Mesenchymal stem cell (in vitro differentiated cells and primary cell): ENCODE measurements around the gene DENND4A.

Experiments
- DNase-seq: peaks from one replicate; pipeline ENCODE4 v3.0.0-alpha.2; 2013
- H2AFZ ChIP-seq: one replicate; pipeline ENCODE4 v1.6.1; 2013; ENCODE audit warnings: low read depth, mild to moderate bottlenecking, control low read depth, inconsistent platforms, low read length, moderate library complexity
- H2AK5ac ChIP-seq: 2 replicates; pipeline ENCODE4 v1.6.1; 2013; ENCODE audit warnings: low read length, moderate library complexity, mild to moderate bottlenecking, inconsistent platforms; ENCODE audit not compliant: severe bottlenecking
- H2BK120ac ChIP-seq: one replicate; pipeline ENCODE4 v1.6.1; 2013; ENCODE audit warnings: low read depth, mild to moderate bottlenecking, inconsistent platforms, low read length, moderate library complexity
- H2BK12ac ChIP-seq, 2 experiments: one replicate each; pipeline ENCODE4 v1.6.1; 2013; ENCODE audit warnings: inconsistent platforms in 2 of 2, low read length in 2 of 2, mild to moderate bottlenecking in 2 of 2, moderate library complexity in 2 of 2, control low read depth in 1 of 2
- H2BK15ac ChIP-seq: one replicate; pipeline ENCODE4 v1.6.1; 2013; ENCODE audit warnings: mild to moderate bottlenecking, low read depth, inconsistent platforms; ENCODE audit not compliant: poor library complexity, severe bottlenecking
- H2BK5ac ChIP-seq: 2 replicates; pipeline ENCODE4 v1.6.1; 2013; ENCODE audit warnings: low read depth, mild to moderate bottlenecking, low read length, control low read depth, inconsistent platforms; ENCODE audit not compliant: poor library complexity, severe bottlenecking
- H3K14ac ChIP-seq, 2 experiments: one replicate each; pipeline ENCODE4 v1.6.1; 2013; ENCODE audit warnings: inconsistent platforms in 2 of 2, low read length in 2 of 2, control low read depth in 1 of 2, mild to moderate bottlenecking in 1 of 2, moderate library complexity in 1 of 2
- H3K18ac ChIP-seq, 2 experiments: one replicate each; pipeline ENCODE4 v1.6.1; 2013; ENCODE audit warnings: inconsistent platforms in 2 of 2, low read length in 2 of 2, control low read depth in 1 of 2, low read depth in 1 of 2, mild to moderate bottlenecking in 1 of 2
- H3K23ac ChIP-seq, 2 experiments: one replicate each; pipeline ENCODE4 v1.6.1; 2013; ENCODE audit warnings: inconsistent platforms in 2 of 2, low read length in 2 of 2, mild to moderate bottlenecking in 2 of 2, moderate library complexity in 2 of 2, control low read depth in 1 of 2
- H3K27ac ChIP-seq: 2 replicates; pipeline ENCODE4 v1.5.1; 2013; ENCODE audit warnings: mild to moderate bottlenecking, moderate library complexity, low read length, control low read depth, inconsistent platforms; ENCODE audit not compliant: poor library complexity, severe bottlenecking
- H3K27me3 ChIP-seq, 2 experiments: 2 replicates each; pipeline versions ENCODE4 v1.6.1 to v1.7.0; 2013; ENCODE audit warnings: low read length in 2 of 2, mild to moderate bottlenecking in 2 of 2, moderate library complexity in 2 of 2, control low read depth in 1 of 2, inconsistent platforms in 1 of 2; ENCODE audit not compliant: control insufficient read depth in 1 of 2, insufficient read depth in 1 of 2
- H3K36me3 ChIP-seq, 2 experiments: 2 replicates each; pipeline versions ENCODE4 v1.6.1 to v1.7.0; 2013; ENCODE audit warnings: low read length in 2 of 2, control low read depth in 1 of 2, inconsistent platforms in 1 of 2, low read depth in 1 of 2, mild to moderate bottlenecking in 1 of 2; ENCODE audit not compliant: insufficient read depth in 2 of 2, control insufficient read depth in 1 of 2
- H3K4ac ChIP-seq, 2 experiments: one replicate each; pipeline ENCODE4 v1.6.1; 2013; ENCODE audit warnings: inconsistent platforms in 2 of 2, low read length in 2 of 2, mild to moderate bottlenecking in 2 of 2, moderate library complexity in 2 of 2, control low read depth in 1 of 2, low read depth in 1 of 2
- H3K4me1 ChIP-seq: 2 replicates; pipeline ENCODE4 v1.6.1; 2013; ENCODE audit warnings: low read depth, low read length, control low read depth; ENCODE audit not compliant: control insufficient read depth, insufficient read depth
- H3K4me2 ChIP-seq: 2 replicates; pipeline ENCODE4 v1.6.1; 2013; ENCODE audit warnings: low read length, mild to moderate bottlenecking, inconsistent platforms; ENCODE audit not compliant: poor library complexity, severe bottlenecking
- H3K4me3 ChIP-seq, 2 experiments: 2 replicates each; pipeline versions ENCODE4 v1.5.1 to v1.7.0; 2013; ENCODE audit warnings: low read length in 2 of 2, mild to moderate bottlenecking in 2 of 2, control low read depth in 1 of 2, low read depth in 1 of 2; ENCODE audit not compliant: insufficient read depth in 1 of 2
- H3K79me1 ChIP-seq: replicated peaks from 2 replicates; pipeline ENCODE4 v1.6.1; 2013; ENCODE audit warnings: mild to moderate bottlenecking, control low read depth, low read length, inconsistent platforms; ENCODE audit not compliant: poor library complexity, severe bottlenecking
- H3K9ac ChIP-seq: 2 replicates; pipeline ENCODE4 v1.7.0; 2013; ENCODE audit warnings: mild to moderate bottlenecking, low read length, moderate library complexity
- H3K9me3 ChIP-seq: 2 replicates; pipeline ENCODE4 v1.7.0; 2013; ENCODE audit warnings: mild to moderate bottlenecking, low read length; ENCODE audit not compliant: control insufficient read depth
- H4K8ac ChIP-seq: one replicate; pipeline ENCODE4 v1.6.1; 2013; ENCODE audit warnings: inconsistent platforms, mild to moderate bottlenecking, low read length, moderate library complexity
- H4K91ac ChIP-seq: one replicate; pipeline ENCODE4 v1.6.1; 2013; ENCODE audit warnings: mild to moderate bottlenecking, low read length, inconsistent platforms
- WGBS: methylation state at CpG from one replicate; pipeline ENCODE4 v1.1.7; 2013; ENCODE audit warnings: mixed read lengths; 5-methylcytosine and 5-hydroxymethylcytosine counted together

DENND4A gene

GRCh38 chr15:65793818-65794104 lies 1.7 kb upstream of the DENND4A start:
- Histone ChIP-seq H3K27me3 (no peaks in the 10 kb centered on the region), H3K4me3 (no peak overlapping the region), H2BK12ac (no peak overlapping the region), H3K79me1 (peaks cover 1% of the 10 kb centered on the region), H3K27ac (no peak overlapping the region), H2AK5ac (no peak overlapping the region), H2BK5ac (no peak overlapping the region), H3K4me2 (no peak overlapping the region), H3K4ac (no peak overlapping the region), H3K9ac (no peak overlapping the region), H3K23ac (no peak overlapping the region), H3K4me1 (peaks cover 4% of the 10 kb centered on the region), H2AFZ (no peak overlapping the region), H2BK120ac (no peak overlapping the region), H4K8ac (no peak overlapping the region), H3K9me3 (no peaks in the 10 kb centered on the region), H4K91ac (no peak overlapping the region), H3K14ac (no peak overlapping the region), H2BK15ac (no peak overlapping the region), H3K18ac (no peak overlapping the region), H3K36me3 (no peaks in the 10 kb centered on the region)
- 97% methylated on average over 2 of the region's 2 CpGs for WGBS
- DNase-seq = no peak

- WGBS = 98% methylated on average over 12 of the region's 13 CpGs
These were observed 1.1 kb upstream of the DENND4A start for GRCh38 chr15:65792988-65793817.

GRCh38 chr15:65791335-65792137 lies 557 bp downstream of the DENND4A start:
- H2BK120ac ChIP-seq = peak overlapping the region; percentile 49
- under 1% methylated on average over 63 of the region's 69 CpGs for WGBS
- H3K9me3 ChIP-seq = no peaks in the 10 kb centered on the region
- peaks cover 3% of the 10 kb centered on the region for H3K79me1 ChIP-seq
- H3K4me2 ChIP-seq = peak overlapping the region; percentile 98
- H4K8ac ChIP-seq = peak overlapping the region; percentile 64
- no peak overlapping the region for H4K91ac ChIP-seq
- no peak overlapping the region for H2BK12ac ChIP-seq
- H3K27me3 ChIP-seq = no peaks in the 10 kb centered on the region
- H2BK15ac ChIP-seq = peak overlapping the region; percentile 69
- H3K4me1 ChIP-seq = peaks cover 7% of the 10 kb centered on the region
- H3K23ac ChIP-seq = no peak overlapping the region
- H3K36me3 ChIP-seq = no peaks in the 10 kb centered on the region
- peak overlapping the region; percentile 14 for H3K27ac ChIP-seq
- H2BK5ac ChIP-seq = no peak overlapping the region
- H3K4ac ChIP-seq = no peak overlapping the region
- H2AFZ ChIP-seq = peak overlapping the region; percentile 98
- no peak overlapping the region for H3K14ac ChIP-seq
- peak overlapping the region; percentile 87 to 97 for H3K4me3 ChIP-seq
- peak overlapping the region; percentile 94 for H3K9ac ChIP-seq
- peak; percentile 61 for DNase-seq
- H3K18ac ChIP-seq = peak overlapping the region; percentile 43 to 86
- H2AK5ac ChIP-seq = no peak overlapping the region

More at GRCh38 chr15:65792988-65793817, 1.1 kb upstream of the DENND4A start:
- no peak overlapping the region for H2BK15ac ChIP-seq
- no peak overlapping the region for H4K91ac ChIP-seq
- H3K9ac ChIP-seq = peak overlapping the region; percentile 97
- H2BK12ac ChIP-seq = no peak overlapping the region
- H2BK5ac ChIP-seq = no peak overlapping the region
- H3K4me1 ChIP-seq = peaks cover 7% of the 10 kb centered on the region
- H3K14ac ChIP-seq = no peak overlapping the region
- no peak overlapping the region for H2AK5ac ChIP-seq
- DNase-seq = no peak
- no peaks in the 10 kb centered on the region for H3K27me3 ChIP-seq
- H2AFZ ChIP-seq = no peak overlapping the region
- H3K9me3 ChIP-seq = no peaks in the 10 kb centered on the region
- H3K4me2 ChIP-seq = peak overlapping the region; percentile 66
- no peak overlapping the region for H4K8ac ChIP-seq
- no peak overlapping the region for H3K23ac ChIP-seq
- no peak overlapping the region for H3K18ac ChIP-seq
- peaks cover 3% of the 10 kb centered on the region for H3K79me1 ChIP-seq
- no peak overlapping the region for H3K4ac ChIP-seq
- H3K36me3 ChIP-seq = no peaks in the 10 kb centered on the region
- H3K27ac ChIP-seq = no peak overlapping the region
- peak overlapping the region in 1 of 2 experiments; percentile 89 for H3K4me3 ChIP-seq
- H2BK120ac ChIP-seq = peak overlapping the region; percentile 34

- Histone ChIP-seq H2BK5ac (no peak overlapping the region), H2BK12ac (no peak overlapping the region), H3K9me3 (no peaks in the 10 kb centered on the region), H3K18ac (no peak overlapping the region), H3K79me1 (peaks cover 3% of the 10 kb centered on the region), H3K14ac (no peak overlapping the region), H3K27me3 (no peaks in the 10 kb centered on the region), H3K4me2 (peak overlapping the region; percentile 98), H3K4ac (no peak overlapping the region), H2BK15ac (no peak overlapping the region), H3K4me3 (peak overlapping the region; percentile 87 to 97), H2AFZ (no peak overlapping the region), H4K91ac (no peak overlapping the region), H2AK5ac (no peak overlapping the region), H4K8ac (no peak overlapping the region), H3K4me1 (peaks cover 7% of the 10 kb centered on the region), H3K23ac (no peak overlapping the region), H3K27ac (no peak overlapping the region), H2BK120ac (no peak overlapping the region), H3K9ac (peak overlapping the region; percentile 94), H3K36me3 (no peaks in the 10 kb centered on the region)
- WGBS = 33% methylated on average over 11 of the region's 14 CpGs
- peak; percentile 43 for DNase-seq
These were observed 1.3 kb downstream of the DENND4A start for GRCh38 chr15:65790694-65791334.
